Fibroblast of mammary gland (primary cell): ENCODE data around the gene SBK1.
A peak's percentile ranks its signal among the peaks of the same experiment; 100 is the strongest.

Experiments
- DNase-seq: peaks from one replicate; pipeline ENCODE4 v3.0.0-alpha.2; 2010; ENCODE audit warnings: low read depth
- H3K4me3 ChIP-seq: 2 replicates; pipeline ENCODE4 v1.5.1; 2011; ENCODE audit warnings: low read depth, mild to moderate bottlenecking, low read length, moderate library complexity; ENCODE audit not compliant: control insufficient read depth
- TF ChIP-seq, protein P1 (sequence below): conservative IDR thresholded peaks from 2 replicates; pipeline ENCODE4 v1.5.1; 2011; ENCODE audit warnings: low read depth, low read length, inconsistent platforms; ENCODE audit not compliant: control insufficient read depth, insufficient read depth

Gene SBK1

DNA sequence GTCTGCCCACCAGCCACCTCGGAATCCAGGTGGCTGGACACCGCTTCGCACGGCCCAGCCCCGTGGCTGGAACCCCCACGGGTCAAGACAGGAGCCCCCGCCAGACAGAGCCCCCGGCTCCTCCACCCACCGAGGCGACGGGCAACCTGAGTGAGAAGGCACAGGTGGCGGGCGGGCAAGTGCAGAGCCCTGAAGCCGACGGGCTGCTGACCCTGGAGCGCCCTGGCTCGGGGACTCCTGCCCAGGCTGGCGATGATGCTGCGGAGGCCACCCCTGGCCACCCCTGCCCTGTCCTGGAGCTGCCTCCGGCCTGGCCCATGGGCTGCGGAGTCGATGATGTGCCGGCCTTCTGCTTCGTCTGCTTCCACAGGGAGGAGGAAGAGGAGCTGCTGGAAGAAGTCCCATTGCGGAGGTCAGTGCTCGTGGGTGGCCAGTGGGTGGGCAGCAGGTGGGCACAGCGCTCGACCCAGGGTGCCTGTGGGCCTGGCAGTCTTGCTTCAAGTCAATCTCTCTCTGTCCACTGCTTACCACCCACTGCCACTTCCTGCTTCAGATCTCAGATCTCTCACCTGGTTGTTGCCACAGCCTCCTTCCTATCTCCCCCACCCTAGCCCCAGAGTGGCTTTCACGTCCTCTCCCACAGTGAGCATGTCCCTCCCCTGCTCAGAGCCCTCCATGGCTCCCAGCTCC lies 33.1 kb upstream of the SBK1 start:
- DNase-seq: no peak
- TF ChIP-seq, protein P1, sequence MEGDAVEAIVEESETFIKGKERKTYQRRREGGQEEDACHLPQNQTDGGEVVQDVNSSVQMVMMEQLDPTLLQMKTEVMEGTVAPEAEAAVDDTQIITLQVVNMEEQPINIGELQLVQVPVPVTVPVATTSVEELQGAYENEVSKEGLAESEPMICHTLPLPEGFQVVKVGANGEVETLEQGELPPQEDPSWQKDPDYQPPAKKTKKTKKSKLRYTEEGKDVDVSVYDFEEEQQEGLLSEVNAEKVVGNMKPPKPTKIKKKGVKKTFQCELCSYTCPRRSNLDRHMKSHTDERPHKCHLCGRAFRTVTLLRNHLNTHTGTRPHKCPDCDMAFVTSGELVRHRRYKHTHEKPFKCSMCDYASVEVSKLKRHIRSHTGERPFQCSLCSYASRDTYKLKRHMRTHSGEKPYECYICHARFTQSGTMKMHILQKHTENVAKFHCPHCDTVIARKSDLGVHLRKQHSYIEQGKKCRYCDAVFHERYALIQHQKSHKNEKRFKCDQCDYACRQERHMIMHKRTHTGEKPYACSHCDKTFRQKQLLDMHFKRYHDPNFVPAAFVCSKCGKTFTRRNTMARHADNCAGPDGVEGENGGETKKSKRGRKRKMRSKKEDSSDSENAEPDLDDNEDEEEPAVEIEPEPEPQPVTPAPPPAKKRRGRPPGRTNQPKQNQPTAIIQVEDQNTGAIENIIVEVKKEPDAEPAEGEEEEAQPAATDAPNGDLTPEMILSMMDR: no peak
- H3K4me3 ChIP-seq: no peak overlapping the region

DNA sequence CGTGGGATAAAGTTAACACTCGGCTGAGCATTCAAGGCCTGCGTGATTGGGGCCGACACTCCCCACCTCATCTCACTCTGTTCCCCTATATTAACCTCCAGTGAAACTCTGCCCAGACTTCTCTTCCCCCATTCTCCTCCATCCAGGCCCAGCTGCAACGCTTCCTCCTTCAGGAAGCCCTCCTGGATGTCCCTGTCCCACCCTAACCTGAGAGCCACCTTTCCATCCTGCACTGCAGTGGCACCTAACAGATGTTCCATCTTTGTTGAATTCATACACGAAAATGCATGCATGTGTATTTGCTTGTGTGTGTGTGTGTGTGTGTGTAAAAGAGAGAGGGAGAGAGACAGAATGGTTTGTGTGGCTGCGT lies 32.6 kb upstream of the SBK1 start:
- TF ChIP-seq, protein P1: no peak
- DNase-seq: no peak
- H3K4me3 ChIP-seq: no peak overlapping the region

DNA sequence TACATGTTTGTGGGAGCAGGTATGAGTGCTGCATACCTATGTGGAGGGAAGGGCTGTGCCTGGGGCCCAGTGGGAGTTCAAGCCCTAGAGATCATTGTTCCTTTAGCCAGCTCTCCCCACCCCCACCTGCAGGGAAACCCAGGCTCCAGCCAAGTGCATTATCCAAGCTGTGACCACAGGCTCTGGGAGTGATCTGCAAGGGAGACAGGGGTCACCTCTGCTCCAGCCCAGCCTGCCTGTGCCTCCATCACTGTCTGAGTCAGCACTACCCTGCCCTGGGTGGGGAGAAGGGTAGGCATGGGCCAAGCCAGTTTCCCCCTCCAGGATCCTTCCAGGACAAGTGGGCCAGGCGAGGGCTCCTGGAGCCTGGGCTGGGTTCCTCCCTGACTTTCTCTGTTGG lies 32.1 kb upstream of the SBK1 start:
- TF ChIP-seq, protein P1: no peak
- no peak for DNase-seq

DNA sequence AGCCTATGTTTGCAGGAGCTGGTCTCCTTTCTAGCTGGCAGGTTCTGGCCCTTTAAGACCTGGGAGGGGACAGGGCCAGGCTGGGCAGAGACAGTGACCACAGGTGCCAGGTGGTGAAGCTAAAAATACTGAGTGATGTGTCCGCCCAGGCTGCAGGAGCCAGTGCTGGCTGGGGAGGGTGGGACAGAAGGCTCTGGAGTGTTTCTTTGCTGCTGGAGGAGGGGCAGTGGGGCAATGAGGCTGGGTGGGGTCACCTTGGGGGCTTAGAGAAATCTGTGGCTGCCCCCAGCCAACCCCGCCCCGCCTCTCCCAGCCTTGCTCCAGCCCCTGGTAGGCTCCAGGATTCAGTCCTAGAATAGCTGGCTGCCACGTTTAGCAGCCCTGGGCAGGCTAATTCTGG lies 30.4 kb upstream of the SBK1 start:
- no peak for DNase-seq
- TF ChIP-seq, protein P1: no peak
- H3K4me3 ChIP-seq: no peak overlapping the region

More for the DNA sequence above, 32.1 kb upstream of the SBK1 start:
- no peak overlapping the region for H3K4me3 ChIP-seq

DNA sequence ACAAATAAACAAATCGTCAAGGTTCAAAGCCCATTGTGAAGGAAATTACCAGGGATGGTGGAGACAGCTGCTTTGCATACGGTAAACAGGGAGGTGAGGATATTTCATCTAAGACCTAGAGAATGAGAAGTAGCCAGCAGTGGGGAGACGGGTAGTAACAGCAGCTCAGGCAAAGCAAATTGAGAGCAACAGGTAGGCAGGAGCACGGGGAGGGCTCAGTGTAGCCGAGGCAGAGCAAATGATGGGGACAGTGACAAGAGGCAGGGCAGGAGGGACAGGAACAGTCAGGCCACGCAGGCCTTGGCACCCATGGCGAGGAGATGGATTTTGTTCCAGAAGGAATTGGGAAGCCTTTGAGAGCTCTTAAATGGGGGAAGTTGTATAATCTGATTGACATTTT lies 29.0 kb upstream of the SBK1 start:
- no peak overlapping the region for H3K4me3 ChIP-seq
- TF ChIP-seq, protein P1: no peak
- DNase-seq: no peak

DNA sequence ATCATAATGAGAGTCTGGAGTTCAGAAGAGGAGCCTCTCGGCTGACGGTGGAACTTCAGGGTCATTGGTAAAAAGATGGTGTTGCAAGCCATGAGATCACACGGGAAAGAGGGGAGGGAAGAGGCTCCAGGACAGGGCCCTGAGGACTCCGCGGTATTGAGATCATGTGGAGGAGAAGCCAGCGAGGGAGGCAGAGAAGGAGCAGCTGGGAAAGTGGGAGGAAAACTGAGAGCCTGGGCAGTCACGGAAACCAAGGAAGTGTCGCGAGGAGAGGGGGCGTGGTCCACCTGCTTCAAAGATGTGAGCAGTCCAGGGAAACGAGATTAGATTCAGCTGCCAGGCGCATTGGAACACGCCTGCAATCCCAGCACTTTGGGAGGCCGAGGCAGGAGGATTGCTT lies 27.7 kb upstream of the SBK1 start:
- H3K4me3 ChIP-seq: no peak overlapping the region
- peak; percentile 67 for DNase-seq

More for the DNA sequence above, 27.7 kb upstream of the SBK1 start:
- TF ChIP-seq, protein P1: no peak
